Astrocyte (in vitro differentiated cells and primary cell): ENCODE results near the gene STKLD1. TPM values are rescaled to one million over a fixed set of nuclear protein-coding genes. Genes with fewer than 3 reads are reported as not detected.

ENCODE experiments used
- DNase-seq: peaks from one replicate; pipeline ENCODE4 v3.0.0-alpha.2; 2010; ENCODE audit warnings: low read depth
- FAIRE-seq: peaks from 2 replicates; lab custom pipeline; 2011; peaks lifted over from hg19 to GRCh38; lab: Jason Lieb, UNC
- H2AFZ ChIP-seq: 2 replicates; pipeline ENCODE4 v1.6.0; 2012; ENCODE audit warnings: low read depth, low read length, inconsistent platforms
- H3K27ac ChIP-seq: 2 replicates; pipeline ENCODE4 v1.5.1; 2011; ENCODE audit warnings: low read depth, low read length, inconsistent platforms
- H3K27me3 ChIP-seq: 2 replicates; pipeline ENCODE4 v1.6.0; 2011; ENCODE audit warnings: low read length, inconsistent platforms; ENCODE audit not compliant: insufficient read depth
- H3K36me3 ChIP-seq: 2 replicates; pipeline ENCODE4 v1.5.1; 2011; ENCODE audit warnings: low read length, inconsistent platforms; ENCODE audit not compliant: insufficient read depth
- H3K4me1 ChIP-seq: 2 replicates; pipeline ENCODE4 v1.5.1; 2011; ENCODE audit warnings: low read length, inconsistent platforms; ENCODE audit not compliant: insufficient read depth
- H3K4me2 ChIP-seq: 2 replicates; pipeline ENCODE4 v1.6.0; 2012; ENCODE audit warnings: low read length, inconsistent platforms
- H3K4me3 ChIP-seq: 2 replicates; pipeline ENCODE4 v1.5.1; 2011; ENCODE audit warnings: low read depth, mild to moderate bottlenecking, low read length, inconsistent platforms; ENCODE audit not compliant: insufficient read depth
- H3K79me2 ChIP-seq: 2 replicates; pipeline ENCODE4 v1.6.0; 2012; ENCODE audit warnings: mild to moderate bottlenecking, low read length, inconsistent platforms; ENCODE audit not compliant: insufficient read depth
- H3K9ac ChIP-seq: 2 replicates; pipeline ENCODE4 v1.6.0; 2012; ENCODE audit warnings: mild to moderate bottlenecking, low read length, inconsistent platforms
- H3K9me3 ChIP-seq: 2 replicates; pipeline ENCODE4 v1.5.1; 2012; ENCODE audit warnings: low read depth, mild to moderate bottlenecking, low read length, inconsistent platforms; ENCODE audit not compliant: insufficient read depth
- H4K20me1 ChIP-seq: 2 replicates; pipeline ENCODE4 v1.6.0; 2012; ENCODE audit warnings: low read length, inconsistent platforms; ENCODE audit not compliant: insufficient read depth
- H3K27ac Mint-ChIP-seq: one replicate; pipeline ENCODE4 v1.8.0; 2021; ENCODE audit warnings: mild to moderate bottlenecking, mixed read lengths; ENCODE audit not compliant: unreplicated experiment
- H3K27me3 Mint-ChIP-seq: one replicate; pipeline ENCODE4 v1.8.0; 2021; ENCODE audit warnings: low read depth, mixed read lengths; ENCODE audit not compliant: unreplicated experiment
- H3K36me3 Mint-ChIP-seq: one replicate; pipeline ENCODE4 v1.8.0; 2021; ENCODE audit warnings: low read depth, mixed read lengths; ENCODE audit not compliant: unreplicated experiment
- H3K4me1 Mint-ChIP-seq: one replicate; pipeline ENCODE4 v1.8.0; 2021; ENCODE audit warnings: low read depth, mixed read lengths; ENCODE audit not compliant: unreplicated experiment
- H3K4me3 Mint-ChIP-seq: one replicate; pipeline ENCODE4 v1.8.0; 2021; ENCODE audit warnings: mild to moderate bottlenecking, moderate library complexity, mixed read lengths; ENCODE audit not compliant: unreplicated experiment
- H3K9me3 Mint-ChIP-seq: one replicate; pipeline ENCODE4 v1.8.0; 2021; ENCODE audit warnings: mild to moderate bottlenecking, mixed read lengths; ENCODE audit not compliant: unreplicated experiment
- EZH2 ChIP-seq: IDR thresholded peaks from 2 replicates; pipeline ENCODE4 v1.6.1; 2012; ENCODE audit warnings: mild to moderate bottlenecking, low read length, inconsistent platforms; ENCODE audit not compliant: insufficient read depth
- total RNA-seq: library from RNA; stranded (reverse); gene quantifications from 2 replicates; pipeline ENCODE4 v1.2.1, GENCODE V29; 2021
- TF ChIP-seq, protein P1 (sequence below): IDR thresholded peaks from 2 replicates; pipeline ENCODE4 v1.5.1; 2011; ENCODE audit warnings: low read depth, mild to moderate bottlenecking, inconsistent platforms, low read length, moderate library complexity; ENCODE audit not compliant: insufficient read depth

Gene STKLD1
- total RNA-seq, 1 donor from 2014 or later = 0.82 TPM

DNA sequence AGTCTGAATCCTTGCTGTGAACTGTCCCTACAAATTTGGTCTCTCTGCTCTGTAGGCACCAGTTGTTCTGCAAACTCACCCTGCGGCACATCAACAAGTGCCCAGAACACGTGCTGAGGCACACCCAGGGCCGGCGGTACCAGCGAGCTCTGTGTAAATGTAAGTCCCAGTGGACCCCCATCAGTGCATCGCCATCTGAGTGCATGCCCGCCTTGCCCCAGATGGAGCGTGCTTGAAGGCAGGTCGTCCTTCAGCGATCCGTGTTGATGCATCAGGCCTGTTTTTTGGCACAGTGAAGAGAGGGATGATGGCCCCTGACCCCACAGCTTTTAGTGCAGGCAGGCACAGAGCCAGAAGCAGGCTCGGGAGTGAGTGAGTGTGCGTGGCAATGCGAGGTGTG, 18.5 kb upstream of the STKLD1 start:
- TF ChIP-seq EZH2 = no peak
- TF ChIP-seq, protein P1, sequence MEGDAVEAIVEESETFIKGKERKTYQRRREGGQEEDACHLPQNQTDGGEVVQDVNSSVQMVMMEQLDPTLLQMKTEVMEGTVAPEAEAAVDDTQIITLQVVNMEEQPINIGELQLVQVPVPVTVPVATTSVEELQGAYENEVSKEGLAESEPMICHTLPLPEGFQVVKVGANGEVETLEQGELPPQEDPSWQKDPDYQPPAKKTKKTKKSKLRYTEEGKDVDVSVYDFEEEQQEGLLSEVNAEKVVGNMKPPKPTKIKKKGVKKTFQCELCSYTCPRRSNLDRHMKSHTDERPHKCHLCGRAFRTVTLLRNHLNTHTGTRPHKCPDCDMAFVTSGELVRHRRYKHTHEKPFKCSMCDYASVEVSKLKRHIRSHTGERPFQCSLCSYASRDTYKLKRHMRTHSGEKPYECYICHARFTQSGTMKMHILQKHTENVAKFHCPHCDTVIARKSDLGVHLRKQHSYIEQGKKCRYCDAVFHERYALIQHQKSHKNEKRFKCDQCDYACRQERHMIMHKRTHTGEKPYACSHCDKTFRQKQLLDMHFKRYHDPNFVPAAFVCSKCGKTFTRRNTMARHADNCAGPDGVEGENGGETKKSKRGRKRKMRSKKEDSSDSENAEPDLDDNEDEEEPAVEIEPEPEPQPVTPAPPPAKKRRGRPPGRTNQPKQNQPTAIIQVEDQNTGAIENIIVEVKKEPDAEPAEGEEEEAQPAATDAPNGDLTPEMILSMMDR = no peak
- Mint-ChIP-seq H3K36me3 (peaks cover 12% of the 10 kb centered on the region), H3K4me1 (peaks cover 24% of the 10 kb centered on the region), H3K9me3 (no peaks in the 10 kb centered on the region), H3K4me3 (peak overlapping the region; percentile 84), H3K27me3 (no peaks in the 10 kb centered on the region), H3K27ac (peak overlapping the region; percentile 66)
- Histone ChIP-seq H3K9me3 (no peaks in the 10 kb centered on the region), H3K4me3 (peak overlapping the region; percentile 66), H3K4me2 (peak overlapping the region; percentile 99), H3K4me1 (peaks cover 15% of the 10 kb centered on the region), H3K36me3 (peaks cover 26% of the 10 kb centered on the region), H3K27me3 (no peaks in the 10 kb centered on the region), H3K79me2 (peaks cover 77% of the 10 kb centered on the region), H3K27ac (no peak overlapping the region), H2AFZ (no peak overlapping the region), H4K20me1 (peaks cover 82% of the 10 kb centered on the region), H3K9ac (no peak overlapping the region)
- no peak for DNase-seq
- FAIRE-seq = no peak

DNA sequence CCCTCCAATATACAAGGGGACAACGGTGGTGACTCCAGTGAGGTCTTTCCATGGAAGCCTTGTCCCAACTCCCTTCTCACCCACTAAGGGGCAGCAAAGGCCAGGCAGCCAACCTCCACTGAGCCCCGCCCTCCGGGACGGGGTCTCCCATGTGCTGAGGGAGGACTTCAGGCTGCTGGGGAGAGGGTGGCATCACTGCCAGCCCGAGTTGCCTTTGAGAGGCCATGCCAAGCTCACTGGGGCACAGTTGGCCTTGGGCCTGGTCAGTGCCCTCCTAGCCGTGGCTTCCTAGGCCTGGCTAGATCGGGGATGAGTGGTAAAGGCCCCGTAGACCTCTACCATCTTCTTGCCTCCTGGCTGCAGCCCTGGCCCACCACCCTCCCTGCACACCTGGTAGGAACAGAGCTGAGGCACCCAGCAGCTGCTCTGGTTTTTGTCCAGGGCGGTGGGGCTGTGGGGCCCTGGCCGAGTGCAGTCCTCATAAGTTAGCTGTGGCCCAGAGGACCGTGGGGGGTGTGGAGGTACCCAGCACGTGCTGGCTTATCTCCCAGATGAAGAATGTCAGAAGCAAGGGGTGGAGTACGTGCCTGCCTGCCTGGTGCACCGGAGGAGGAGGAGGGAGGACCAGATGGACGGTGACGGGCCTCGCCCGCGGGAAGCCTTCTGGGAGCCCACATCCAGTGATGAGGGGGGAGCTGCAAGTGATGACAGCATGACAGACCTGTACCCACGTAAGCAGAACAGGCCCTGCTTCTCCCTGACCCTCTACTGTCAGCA, 16.6 kb upstream of the STKLD1 start:
- Histone ChIP-seq H3K36me3 (peaks cover 38% of the 10 kb centered on the region), H3K79me2 (peaks cover 88% of the 10 kb centered on the region), H3K9me3 (no peaks in the 10 kb centered on the region), H3K4me3 (no peak overlapping the region), H4K20me1 (peaks cover 80% of the 10 kb centered on the region), H3K4me2 (no peak overlapping the region), H2AFZ (no peak overlapping the region), H3K27ac (no peak overlapping the region), H3K9ac (no peak overlapping the region), H3K27me3 (no peaks in the 10 kb centered on the region), H3K4me1 (peaks cover 15% of the 10 kb centered on the region)
- no peak for FAIRE-seq
- no peak for DNase-seq
- peaks cover 9% of the 10 kb centered on the region for H3K36me3 Mint-ChIP-seq
- peaks cover 34% of the 10 kb centered on the region for H3K4me1 Mint-ChIP-seq
- TF ChIP-seq EZH2 = no peak
- TF ChIP-seq, protein P1 = no peak
- no peaks in the 10 kb centered on the region for H3K9me3 Mint-ChIP-seq
- H3K27me3 Mint-ChIP-seq = no peaks in the 10 kb centered on the region
- no peak overlapping the region for H3K27ac Mint-ChIP-seq
- no peak overlapping the region for H3K4me3 Mint-ChIP-seq
